HG03558 (cell line): ENCODE data around the gene MFSD2A.
"Not testable (repeated sequence)": the region's sequence is repeated elsewhere in the genome, so short reads cannot be mapped to it uniquely, and the experiment has no call there.

ENCODE experiments used
- ATAC-seq: cut with Tn5 transposase; IDR thresholded peaks from one replicate; pipeline ENCODE4 v1.9.1; 2021; ENCODE audit warnings: moderate number of reproducible peaks; ENCODE audit not compliant: unreplicated experiment; ENCODE audit errors: extremely low read depth

Gene MFSD2A

DNA sequence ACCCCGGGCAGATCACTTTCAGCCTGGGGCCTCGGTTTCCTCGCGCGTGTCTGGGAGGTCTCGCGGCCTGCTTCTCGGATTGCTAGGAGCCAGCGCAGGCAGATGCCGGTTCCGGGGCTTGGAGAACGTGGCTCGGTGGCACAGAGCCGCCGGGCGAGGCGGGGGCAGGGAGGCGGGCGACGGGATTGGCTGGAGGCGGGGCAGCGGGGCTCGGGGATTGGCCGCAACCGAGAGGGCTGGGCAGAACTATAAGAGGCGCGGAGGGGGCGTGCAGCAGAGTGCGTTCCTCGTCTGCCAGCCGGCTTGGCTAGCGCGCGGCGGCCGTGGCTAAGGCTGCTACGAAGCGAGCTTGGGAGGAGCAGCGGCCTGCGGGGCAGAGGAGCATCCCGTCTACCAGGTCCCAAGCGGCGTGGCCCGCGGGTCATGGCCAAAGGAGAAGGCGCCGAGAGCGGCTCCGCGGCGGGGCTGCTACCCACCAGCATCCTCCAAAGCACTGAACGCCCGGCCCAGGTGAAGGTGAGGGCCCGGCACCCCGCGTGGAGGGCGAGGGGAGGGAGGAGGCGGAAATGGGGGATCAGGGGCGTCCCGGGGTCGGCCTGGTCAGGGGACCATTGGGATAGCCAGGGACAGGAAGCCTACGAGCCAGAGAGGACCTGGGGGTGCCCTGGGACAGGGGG lies at the start of gene MFSD2A:
TSS of gene MFSD2A (plus strand) at position 276 of the 677 bp plus-strand sequence. CDS start at position 424, 148 bp downstream.
- no peak for ATAC-seq

DNA sequence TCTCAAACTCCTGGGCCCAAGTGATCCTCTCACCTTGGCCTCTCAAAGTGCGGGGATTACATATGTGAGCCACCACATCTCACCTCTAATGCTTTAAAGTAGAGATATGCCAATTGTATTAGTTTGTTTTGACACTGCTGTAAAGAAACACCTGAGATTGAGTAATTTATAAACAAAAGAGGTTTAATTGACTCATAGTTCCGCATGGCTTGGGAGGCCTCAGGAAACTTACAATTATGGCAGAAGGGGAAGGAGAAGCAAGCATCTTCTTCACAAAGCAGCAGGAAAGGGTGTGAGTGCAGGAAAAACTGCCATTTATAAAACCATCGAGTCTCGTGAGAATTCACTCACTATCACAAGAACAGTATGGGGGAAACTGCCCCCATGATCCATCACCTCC lies 49.8 kb upstream of the MFSD2A start:
- ATAC-seq = no peak

DNA sequence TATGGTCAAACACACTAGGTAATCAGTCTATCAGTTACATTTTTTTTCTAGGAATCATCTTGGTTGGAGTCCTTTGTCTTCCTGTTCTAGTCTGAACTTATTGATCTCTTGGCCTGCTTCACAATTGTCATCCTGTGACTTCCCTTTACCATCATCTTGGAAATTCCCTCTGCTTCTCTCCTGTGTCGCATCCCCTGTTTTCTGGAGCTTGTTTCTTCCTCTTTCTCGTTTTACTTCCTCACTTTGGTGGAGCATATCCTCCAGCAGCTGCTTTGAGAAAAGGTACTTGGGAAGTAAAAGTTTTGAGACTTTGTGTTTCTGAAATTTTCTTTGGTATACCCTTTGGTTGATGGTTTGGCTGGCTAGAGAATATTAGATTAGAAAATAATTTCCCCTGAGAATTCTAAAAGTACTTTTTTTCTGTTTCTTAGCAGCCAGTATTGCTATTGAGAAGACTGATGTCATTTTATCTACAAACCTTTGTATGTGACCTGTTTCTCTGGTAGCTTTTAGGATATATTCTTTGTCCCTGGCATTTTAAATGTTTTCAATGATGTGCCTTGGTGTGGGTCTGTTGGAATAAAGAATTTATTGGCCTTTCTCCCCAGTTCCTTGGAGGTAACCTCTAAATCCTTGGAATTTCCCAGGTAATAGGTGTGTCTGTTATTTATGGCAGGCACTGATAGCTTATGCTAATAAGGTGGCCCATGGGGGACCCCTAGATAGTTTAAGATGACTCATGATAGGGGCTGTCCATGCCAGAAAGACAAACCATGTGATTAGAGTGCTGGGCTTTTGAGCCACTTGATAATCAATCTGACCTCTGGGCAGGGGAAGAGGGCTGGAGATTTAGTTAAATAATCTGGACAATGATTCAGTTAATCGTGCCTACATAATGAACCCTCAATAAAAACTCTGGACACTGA lies 47.2 kb upstream of the MFSD2A start:
- ATAC-seq = no peak

DNA sequence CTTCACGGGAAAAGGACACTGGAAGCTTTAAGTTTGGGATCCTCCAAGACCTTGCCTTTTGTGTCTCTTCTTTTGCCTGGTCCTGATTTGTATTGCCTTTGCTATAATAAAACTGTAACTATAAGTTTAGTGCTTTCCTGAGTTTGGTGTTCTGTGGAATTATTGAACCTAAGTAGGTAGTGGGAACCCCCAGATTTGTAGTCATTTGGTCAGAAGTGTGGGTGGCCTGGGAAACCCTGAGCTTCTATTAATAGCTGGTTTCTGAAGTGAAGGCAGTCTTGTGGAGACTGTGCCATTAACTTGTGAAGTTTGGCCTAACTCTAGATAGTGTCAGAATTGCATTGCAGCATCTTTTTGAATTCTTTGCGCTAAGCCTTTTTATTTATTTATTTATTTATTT lies 46.4 kb upstream of the MFSD2A start:
- ATAC-seq = no peak

DNA sequence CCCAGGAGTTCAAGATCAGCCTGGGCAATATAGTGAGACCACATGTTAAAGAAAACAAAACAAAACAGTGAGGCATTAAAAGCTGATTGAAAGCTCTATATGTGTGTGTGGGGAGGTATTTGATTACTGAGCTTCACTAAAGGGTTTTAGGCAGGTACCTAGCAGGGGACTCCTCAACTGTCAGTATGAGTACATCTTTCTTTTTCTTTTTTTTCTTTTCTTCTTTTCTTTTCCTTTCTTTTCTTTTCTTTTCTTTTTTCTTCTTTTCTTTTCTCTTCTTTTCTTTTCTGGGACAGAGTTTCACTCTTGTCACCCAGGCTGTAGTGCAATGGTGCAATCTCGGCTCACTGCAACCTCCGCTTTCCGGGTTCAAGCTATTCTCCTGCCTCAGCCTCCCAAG lies 44.7 kb upstream of the MFSD2A start:
- no peak for ATAC-seq

DNA sequence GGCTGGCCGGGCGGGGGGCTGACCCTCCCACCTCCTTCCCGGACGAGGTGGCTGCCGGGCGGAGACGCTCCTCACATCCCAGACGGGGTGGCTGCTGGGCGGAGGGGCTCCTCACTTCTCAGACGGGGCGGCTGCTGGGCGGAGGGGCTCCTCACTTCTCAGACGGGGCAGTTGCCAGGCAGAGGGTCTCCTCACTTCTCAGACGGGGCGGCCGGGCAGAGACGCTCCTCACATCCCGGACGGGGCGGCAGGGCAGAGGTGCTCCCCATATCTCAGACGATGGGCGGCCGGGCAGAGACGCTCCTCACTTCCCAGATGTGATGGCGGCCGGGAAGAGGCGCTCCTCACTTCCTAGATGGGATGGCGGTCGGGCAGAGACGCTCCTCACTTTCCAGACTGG lies 41.8 kb upstream of the MFSD2A start:
- ATAC-seq = not testable (repeated sequence)

DNA sequence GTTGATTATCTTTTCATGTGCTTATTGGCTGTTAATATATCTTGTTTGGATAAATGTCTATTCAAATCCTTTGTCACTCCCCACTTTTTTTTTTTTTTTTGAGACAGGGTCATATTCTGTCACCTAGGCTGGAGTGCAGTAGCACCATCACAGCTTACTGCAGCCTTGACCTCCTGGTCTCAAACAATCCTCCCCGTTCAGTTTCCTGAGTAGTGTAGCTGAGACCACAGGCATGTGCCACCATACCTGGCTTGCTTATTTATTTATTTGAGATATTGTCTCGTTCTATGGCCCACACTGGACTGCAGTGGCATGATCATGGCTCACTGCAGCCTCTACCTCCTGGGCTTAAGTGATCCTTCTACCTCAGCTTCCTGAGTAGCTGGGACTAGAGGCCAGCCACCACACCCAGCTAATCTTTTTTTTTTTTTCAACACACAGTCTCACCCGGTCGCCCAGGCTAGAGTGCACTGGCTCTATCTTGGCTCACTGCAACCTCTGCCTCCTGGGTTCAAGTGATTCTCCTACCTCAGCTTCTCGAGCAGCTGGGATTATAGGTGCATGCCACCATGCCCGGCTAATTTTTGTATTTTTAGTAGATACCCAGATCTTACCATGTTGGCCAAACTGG lies 39.3 kb upstream of the MFSD2A start:
- no peak for ATAC-seq

DNA sequence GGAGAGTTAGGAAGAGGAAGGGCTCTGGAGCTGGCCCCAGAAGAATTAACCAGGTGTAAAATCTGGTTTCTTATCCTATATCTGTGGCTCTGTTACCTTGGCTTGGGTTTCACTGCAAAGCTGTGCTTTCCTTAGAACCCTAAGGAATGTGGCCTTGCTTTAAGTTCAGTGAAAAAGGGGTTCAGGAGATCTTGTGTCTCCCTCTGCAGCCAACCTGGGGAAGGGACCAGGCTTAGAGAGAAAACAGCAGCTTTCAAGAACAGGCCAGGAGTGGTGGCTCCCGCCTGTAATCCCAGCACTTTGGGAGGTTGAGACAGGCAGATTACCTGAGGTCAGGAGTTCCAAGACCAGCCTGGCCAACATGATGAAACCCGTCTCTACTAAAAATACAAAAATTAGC lies 37.1 kb upstream of the MFSD2A start:
- no peak for ATAC-seq

DNA sequence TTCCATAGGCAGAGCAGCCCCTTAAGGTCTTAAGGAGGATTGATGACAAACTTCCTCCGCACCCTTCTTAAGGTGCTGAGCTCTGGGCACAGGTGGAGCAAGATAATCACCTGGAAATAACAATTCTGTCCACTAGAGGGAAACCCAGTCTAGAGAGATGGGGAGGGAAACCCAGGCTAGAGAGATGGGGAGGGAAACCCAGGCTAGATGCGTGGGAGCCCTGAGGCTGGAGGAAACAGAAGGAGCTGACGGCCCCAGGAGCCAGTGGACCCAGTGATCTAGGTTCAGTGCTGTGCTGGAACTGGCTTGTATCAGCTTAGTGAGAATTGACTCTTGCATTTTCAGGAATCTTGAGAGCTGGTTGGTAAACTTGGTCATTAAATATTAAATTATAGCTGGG lies 35.4 kb upstream of the MFSD2A start:
- ATAC-seq = no peak

DNA sequence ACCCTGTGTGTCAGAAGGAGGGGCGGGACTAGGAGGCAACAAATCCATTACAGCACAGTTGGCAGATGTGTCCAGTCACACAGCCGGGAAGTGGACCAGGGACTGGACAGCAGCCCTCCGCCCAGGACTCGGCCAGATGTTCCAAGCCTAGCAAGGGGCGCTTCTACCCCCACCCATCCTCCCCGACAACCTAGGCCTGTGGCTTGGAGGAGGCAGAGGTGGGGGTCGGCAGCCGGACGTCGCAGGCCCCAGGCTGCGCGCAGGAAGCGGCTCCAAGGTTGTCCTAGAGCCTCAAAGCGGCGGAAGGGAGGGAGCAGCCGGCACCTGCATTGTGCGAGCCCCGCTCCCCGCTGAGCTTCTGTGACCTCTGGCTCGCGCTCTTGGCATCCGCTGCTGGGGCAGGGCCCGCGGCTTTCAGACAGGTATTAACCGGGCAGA lies 32.7 kb upstream of the MFSD2A start:
- ATAC-seq = no peak

DNA sequence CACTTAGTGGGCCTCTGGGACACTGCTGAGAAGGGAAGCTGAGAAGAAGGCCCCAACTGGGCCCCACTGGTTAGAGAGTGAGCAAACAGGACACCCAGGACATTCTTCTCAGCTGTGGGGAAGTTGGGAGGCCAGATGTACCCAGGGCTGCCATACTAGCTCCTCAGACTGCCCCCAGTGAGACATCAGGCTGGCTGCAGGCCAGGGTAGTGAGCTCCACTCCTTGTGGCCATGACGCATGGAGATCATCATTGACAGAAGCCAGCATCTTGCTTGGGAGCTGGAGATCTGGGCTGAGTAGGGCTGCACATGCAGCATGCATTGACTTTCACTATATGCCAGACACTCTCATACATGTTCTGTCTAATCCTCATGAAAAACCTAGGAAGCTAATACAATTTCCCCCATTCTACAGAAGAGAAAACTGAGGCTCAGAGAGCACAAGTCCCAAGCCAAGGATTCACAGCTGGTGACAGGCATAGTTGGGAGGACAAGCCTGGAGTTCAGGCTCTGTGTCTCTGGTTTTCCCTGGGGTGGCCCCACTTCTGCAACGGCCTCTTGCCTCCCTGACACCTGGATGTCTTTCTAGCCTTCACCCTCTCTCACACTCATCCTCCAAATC lies 29.1 kb upstream of the MFSD2A start:
- ATAC-seq = no peak

DNA sequence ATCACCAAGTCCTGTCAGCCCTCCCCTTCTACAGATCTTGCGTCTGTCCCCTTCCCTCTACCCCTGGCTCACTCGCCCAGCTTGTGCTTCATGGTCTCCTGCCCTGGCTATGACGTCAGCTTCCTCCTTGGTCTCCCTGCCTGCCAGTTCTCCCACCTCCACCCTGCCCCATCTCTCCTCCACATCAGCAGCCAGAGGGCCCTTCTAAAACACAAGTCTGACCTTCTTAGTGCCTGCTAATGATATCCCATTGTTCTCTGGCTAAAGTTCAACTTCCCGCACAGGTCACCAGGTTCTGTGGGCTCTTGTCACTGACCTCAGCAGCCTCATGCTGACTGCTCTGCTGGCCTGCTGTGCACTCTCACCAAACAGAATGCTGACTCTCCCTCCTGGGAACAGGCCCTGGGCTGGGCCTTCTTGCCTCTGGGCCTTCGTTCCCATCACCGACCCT lies 28.6 kb upstream of the MFSD2A start:
- ATAC-seq = no peak

DNA sequence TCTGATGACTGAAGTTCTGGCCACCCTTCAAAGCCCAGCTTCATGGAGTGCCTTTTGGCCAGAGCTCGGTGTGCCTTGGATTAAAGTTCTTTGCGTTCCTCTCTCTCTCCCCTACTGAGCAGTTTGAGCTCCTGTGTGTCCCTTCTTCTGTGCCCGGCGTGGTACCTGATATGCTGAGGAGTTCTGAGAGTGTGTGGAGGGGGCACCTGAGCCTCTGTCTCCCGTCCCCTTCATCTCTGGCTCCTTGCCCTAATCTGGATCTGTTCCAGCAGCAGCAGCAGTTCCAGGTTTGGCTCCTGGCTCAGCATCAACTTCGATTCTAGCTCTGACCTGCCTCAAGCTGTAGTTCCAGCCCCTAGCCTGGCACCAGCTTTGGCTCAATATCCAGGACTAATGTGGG lies 28.1 kb upstream of the MFSD2A start:
- no peak for ATAC-seq

DNA sequence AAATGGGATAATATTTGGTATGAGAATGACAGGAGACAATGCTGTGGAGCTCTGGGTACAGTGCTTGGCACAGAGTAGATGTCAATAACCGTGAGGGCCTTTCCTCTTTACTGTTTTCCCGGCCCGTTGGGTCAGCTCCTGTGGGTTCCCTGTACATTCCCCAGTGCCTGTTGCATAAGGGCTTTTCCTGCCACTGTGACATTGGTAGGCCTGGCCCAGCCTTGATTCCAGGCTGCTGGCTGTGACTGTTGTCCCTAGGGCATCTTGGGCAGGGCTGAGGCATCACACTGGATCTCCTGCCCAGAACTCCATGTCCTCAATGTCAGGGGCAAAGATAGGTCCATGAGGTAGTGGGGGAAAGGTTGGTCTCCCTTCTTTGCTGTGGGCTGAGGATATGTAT lies 27.4 kb upstream of the MFSD2A start:
- ATAC-seq = no peak

DNA sequence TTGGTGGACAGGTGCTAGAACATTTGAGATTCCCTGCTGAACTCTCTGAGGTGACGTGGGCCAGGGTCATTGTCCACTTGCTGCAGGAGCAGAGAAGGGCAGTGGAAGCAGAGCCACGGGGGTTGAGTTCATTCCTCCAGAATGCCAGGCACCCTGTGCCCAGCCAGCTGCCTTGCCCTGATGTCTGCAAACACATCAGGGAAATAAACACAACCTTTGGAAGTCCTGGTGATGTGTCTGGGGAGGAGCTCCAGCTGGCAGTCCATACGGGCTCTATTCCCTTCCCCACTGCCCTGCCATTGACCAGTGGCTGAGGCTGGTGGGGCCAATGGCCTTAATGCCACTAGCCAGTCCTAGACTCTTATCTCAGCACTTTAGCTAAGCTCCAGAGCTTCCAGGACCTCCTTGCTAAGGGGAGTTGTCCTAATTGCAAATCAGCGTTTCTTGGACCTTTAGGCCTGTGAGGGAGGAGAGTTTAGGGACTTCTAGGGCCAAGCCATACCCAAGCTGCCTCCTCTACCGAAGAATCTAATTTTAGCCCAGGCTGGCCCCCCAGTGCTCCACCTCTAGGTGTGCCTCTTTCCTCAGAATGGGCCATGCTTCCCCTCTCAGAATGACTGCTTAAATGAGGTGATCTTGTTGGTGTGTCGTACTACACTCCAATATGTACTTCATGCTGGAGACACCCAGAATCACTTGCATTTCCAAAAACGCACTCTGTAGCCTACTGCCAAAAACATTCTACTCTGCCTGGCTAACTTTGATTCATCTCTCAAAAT lies 25.9 kb upstream of the MFSD2A start:
- ATAC-seq = no peak

DNA sequence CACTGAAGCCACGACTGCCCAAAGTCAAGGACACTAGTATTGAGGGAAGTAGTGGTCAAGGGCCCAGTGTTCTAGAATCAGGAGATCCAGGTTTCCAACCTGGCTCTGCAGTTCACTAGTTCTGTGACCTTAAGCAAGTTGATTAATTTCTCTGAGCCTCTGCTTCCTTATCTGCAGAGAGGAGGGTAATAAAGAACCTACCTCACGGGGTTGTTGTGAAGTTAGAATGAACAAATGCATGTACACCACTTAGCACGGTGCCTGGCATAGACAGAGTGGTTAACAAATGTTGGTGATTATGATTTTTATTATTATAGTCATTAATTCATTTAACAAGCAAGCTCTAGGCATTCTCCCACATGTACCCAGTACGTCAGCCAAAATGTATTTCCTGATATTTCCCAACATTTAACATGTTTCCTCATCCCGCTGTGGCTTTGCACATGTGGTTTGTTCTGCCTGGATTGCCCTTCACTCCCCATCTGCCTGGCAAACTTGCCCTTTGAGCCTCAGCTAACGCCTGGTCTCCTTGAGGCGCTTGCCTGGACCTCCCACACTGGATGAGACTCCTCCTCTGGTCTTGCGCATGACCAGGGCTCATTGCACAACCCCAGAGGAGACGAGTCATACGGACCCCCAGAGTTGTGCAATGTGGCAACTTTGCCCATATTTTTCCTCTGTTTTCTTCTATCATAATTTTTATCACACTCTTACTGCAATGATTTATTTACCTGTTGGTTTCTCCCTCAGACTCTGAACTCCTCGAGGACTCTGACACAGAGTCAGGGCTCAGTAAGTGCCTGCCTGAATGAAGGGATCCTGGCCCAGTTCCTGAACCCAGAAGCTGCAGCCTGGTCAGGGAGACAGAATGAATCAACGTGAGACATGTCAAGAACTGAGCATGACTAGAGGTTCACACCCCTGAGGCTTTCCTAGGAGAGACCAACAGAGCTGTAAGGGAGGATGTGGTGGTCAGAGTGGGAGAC lies 20.7 kb upstream of the MFSD2A start:
- no peak for ATAC-seq

DNA sequence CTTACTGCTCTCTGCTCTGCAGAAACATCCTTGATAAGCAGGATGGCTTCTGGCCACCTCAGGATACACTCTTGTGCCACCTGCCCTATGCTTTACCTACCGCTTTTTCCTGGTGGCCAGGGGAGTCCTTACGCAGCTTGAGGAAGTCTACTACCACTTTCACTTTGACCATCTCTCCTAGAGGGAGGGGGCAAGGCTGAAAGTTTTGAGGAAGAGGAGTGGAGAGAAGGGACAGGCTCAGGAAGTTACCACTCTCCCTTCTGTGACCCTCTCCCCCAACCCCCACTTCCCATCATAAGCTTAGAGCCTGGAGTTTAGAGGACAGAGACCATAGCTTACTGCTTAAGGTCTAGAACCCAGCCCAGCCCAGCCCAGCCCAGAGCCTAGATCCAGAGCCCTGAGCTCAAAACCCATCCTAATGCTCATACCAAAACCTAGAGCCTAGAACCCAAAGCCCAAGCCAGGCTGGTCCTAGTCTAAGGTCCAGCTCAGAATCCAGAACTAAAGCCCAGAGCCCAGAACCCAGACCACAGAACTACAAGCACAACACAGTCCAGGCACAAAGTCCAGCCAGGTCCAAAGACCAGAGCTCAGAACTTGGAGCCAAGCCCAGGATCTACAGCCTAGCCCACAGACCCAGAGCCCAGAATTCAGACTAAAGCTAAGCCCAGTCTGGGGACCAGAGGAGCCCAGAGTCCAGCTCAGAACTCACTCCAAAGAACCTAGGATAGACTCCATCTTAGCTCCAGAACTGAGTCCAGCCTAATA lies 18.0 kb upstream of the MFSD2A start:
- ATAC-seq = no peak

DNA sequence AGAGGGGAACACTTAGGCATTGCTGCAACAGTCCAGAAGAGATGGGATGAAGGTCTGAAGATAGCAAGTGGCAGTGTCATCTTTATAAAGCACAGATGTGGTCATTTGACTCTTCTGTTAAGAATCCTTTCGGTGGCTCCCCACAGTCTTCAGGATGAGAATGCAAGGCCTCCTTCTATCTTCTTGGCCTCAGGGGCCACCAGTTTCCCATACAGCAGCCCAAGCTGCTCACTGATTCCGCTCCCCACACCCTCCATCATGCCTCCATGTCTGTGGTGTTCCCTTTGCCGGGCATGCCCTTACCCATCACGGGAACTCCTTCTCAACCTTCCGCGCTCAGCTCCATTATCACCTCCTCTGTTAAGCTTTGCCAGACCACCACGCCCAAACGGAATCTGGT lies 16.1 kb upstream of the MFSD2A start:
- no peak for ATAC-seq
